GM18505 (cell line): ENCODE results near the gene ASB10.

ENCODE experiments used
- ATAC-seq: cut with Tn5 transposase; IDR thresholded peaks from one replicate; pipeline ENCODE4 v1.9.1; 2021; ENCODE audit not compliant: unreplicated experiment
- POLR2A ChIP-seq: IDR thresholded peaks from 4 replicates; pipeline ENCODE4 v1.6.1; 2011; ENCODE audit warnings: borderline replicate concordance; ENCODE audit not compliant: insufficient read depth, insufficient read length; ENCODE audit errors: extremely low read depth

Gene ASB10

DNA sequence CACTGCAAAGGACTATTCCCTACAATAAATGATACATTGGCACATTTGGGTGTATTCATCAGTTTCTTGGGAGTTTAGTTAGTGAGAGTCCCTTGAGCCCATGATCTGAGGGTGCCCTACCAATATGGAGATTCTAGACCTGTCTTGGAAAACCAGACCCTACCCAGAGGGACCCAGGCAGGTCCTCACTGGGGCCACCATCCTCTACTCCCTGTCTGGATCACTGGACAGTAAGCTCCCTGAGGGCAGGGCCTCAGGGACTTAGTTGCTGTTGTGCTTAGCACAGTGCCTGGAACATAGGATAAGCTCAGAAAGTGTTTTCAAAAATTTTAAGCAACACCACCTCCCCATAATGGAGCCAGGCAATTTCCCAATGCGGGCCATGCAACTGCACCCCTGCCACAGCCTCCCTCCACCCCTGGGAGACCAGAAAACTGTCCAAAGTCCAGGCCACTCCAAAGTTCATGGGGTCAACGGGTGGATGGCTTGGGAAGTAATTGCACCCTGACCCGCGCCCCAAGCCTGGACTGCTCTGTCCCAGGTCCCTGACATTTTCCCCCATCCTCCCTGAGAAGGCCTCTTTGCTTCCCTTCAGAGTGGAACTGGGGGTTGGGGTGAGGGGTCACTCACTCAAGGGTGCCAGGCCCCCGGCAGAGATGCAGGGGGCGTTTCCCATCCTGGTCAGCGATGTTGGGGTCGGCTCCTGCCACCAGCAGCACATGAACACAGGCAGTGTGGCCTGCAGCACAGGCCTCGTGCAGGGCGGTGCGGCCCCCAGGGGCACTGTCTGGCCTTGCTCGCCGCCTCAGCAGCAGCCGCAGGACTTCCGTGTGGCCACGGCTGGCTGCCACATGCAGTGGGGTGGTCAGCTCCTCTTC is 1.0 kb downstream of the ASB10 start:
- TF ChIP-seq POLR2A: no peak
- ATAC-seq: no peak

DNA sequence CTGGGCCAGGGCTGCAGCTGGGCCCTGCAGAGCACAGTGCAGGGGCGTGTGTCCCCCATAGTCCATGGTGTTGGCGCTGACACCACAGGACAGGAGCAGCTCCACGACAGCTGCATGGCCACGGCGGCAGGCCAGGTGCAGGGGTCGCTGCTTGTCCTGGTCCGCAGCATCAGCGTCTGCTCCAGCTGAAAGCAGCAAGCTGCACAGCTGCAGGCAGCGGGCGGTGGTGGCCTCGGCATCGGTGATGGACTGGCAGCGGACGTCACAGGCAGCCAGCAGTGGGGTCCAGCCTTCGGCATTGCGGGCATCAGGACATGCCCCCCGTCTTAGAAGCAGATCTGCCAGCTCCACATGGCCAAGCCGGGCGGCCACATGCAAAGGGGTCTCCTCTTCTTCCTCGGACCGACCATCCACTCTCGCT is 6.0 kb downstream of the ASB10 start:
- no peak for ATAC-seq
- no peak for TF ChIP-seq POLR2A

DNA sequence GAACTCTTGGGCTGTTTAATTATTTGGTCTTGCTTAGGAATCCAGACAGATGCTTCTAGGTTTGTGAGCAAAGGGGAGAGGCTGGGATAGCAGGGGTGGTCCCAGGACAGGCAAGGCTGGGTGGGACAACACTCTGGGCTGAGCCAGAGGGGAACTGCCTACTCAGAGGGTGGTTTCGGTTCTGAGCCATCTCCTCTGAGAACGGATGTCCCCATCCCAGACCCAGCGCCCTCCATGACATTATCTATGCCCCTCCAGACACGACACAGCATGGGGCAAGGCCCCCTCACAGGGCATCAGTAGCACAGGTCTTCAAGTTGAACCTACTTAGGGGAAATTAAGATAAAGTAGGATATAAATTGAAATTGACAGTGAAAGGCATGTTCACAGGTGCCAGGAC is 7.1 kb downstream of the ASB10 start:
- no peak for ATAC-seq
- TF ChIP-seq POLR2A: no peak

DNA sequence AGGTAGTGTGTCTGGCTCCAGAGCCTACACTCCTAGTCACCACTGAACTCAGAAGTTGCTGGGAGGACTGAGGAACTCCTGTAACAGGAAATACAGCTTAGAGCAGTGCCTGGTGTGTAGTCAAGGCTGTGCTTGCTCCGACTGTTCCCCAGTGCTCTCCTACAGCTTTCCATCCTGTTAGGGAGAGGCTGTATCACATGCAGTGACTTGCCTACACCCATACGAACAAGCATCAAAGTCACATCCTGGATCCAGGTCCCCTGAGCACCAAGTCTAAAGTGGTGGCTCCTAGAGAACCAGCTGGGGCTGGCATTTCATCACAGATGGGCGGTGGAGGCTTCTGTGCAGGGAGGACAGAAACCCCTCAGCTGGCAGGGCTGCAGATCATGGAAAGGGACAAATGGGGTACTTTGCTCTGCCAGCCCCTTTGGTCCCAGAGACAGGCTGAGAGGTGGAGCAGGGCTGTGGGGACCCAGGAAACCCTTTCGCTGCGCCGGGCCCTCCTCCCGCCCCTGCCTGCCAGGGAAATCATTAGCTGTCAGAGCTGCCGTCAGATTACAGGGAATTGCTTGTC is 7.7 kb downstream of the ASB10 start:
- no peak for ATAC-seq
- TF ChIP-seq POLR2A: no peak

DNA sequence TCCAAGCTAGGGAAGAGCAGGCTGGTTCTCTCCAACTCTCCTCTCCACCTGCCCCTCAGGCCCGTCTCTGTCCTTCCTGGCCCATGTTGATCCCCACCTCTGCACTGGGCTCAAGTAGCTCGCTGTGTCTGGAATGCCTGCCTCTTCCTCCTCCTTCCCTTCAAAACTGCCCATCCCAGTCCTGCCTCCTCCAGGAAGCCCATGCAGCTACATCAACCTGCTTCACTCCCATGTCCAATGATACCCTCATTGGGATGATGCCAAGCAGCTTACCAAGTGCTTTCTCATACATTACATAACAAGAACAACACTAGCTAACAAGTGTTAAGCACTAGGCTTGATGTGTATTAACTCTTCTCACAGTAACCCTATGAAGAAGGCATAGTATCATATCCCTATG is 8.2 kb downstream of the ASB10 start:
- TF ChIP-seq POLR2A: no peak
- no peak for ATAC-seq

DNA sequence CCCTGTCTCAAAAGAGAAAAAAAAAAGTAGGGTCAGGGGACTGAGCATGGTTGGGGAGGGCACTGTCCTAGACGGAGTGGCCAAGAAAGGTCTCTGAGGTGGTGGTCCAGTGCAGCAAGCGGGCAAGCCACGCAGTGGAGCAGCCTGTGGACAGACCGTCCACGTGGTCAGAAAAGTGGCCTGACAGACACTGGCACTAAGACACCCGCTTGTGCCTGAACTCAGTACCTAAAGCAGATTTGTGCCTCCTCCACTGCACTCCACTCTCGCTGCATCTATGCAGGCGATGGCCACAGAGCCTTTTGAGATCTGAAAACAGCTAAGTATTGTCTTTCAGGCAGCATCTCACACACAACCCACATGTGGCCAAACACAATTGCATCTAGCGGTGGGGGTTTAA is 8.8 kb downstream of the ASB10 start:
- no peak for ATAC-seq
- TF ChIP-seq POLR2A: no peak

DNA sequence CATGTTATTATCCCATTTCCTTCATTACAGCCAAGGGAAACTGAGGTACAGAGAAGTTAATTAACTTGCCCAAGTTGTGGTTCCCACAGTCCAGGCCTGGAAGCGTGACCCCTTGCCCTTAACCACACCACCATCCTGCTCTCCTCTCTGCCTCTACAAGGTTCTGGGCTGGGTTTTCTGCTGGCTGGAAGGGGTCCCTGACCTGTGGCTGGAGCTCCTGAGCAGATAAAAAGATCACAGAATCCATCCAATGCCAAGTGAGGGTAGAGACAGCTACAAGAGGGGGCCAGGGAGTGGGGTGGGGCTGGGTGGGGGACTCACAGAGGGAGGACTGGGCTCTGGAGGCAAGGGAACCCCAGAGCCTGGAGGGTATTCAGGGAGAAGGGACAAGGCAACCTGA is 9.7 kb downstream of the ASB10 start:
- no peak for TF ChIP-seq POLR2A
- no peak for ATAC-seq

DNA sequence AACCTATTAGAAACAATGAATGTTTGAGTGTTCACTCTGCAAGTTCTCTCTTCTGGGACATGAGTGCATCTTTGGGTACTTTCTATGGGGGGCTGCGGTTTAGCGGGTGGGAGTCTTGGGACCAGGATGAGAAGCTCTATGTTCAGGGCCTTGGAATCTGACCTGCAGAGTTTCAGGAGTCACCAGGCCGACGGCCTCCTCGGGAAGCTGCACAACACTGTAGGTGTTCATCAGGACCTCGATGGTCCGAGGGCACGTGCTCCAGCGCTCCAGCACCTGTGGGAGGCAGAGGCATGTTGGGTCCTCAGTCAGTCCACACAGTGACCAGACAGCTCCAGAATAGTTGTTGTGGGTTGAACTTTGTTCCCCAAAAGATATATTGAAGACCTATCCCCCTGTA is 10.6 kb downstream of the ASB10 start:
- TF ChIP-seq POLR2A: no peak
- ATAC-seq: no peak

DNA sequence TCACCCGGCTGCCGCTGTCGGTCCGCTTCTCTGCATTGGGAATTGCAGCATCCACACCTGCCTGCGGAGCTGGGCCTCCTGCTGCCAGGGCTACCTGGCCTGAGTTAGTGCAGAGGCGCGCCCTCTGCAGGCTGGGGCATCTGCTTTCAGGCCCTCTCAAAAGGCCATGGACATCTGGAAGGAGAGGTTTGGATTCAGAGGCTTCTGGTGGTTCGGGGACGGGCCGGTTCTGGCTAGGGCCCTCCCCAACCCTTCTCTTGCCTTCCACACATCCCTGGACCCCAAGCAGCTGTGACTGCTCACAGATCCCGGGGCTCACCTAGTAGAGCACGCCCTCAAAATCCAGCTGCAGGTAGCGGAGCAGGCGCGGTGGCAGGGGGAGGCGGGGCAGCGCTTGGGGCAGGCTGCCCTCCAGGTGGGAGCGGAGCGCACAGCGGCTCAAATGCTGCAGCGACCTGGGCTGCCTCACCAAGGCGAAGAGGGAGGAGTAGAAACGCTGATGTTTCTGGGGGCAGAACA is 11.2 kb downstream of the ASB10 start:
- TF ChIP-seq POLR2A: no peak
- no peak for ATAC-seq

DNA sequence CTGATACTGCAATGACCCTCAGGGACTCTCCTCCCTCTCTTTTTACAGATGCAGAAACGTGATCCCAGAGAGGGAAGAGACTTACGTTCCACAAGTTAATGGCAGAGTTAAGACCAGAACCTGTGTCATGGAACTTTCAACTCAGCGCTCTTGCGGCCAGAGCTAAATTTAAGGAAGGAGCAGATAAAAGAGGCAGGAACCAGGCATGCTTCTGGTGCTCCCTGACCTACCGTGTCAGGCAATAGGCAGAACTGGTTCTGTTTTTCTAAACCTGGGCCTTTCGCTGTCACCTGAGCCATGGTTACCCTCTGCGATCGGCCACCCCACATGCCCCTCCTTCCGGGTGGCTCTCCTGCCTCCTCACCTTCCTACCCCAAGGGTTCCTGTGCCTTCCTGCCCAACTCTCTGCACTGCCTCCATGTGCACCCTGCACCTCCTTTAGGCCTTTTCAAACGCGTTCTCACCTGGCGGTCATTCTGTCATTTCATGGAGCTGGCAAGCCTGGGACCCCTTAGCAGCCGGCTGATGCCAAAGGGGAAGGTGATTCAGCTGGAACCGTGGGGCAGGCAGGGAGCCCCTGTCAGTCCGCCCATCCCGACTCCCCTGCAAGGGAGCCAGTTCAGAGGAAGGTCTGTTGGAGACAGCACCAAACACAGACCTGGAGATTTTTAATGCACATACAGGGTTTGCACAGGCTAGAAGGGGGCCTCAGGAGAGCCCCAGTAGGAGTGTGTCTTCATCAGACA is 11.8 kb downstream of the ASB10 start:
- TF ChIP-seq POLR2A: no peak
- no peak for ATAC-seq

DNA sequence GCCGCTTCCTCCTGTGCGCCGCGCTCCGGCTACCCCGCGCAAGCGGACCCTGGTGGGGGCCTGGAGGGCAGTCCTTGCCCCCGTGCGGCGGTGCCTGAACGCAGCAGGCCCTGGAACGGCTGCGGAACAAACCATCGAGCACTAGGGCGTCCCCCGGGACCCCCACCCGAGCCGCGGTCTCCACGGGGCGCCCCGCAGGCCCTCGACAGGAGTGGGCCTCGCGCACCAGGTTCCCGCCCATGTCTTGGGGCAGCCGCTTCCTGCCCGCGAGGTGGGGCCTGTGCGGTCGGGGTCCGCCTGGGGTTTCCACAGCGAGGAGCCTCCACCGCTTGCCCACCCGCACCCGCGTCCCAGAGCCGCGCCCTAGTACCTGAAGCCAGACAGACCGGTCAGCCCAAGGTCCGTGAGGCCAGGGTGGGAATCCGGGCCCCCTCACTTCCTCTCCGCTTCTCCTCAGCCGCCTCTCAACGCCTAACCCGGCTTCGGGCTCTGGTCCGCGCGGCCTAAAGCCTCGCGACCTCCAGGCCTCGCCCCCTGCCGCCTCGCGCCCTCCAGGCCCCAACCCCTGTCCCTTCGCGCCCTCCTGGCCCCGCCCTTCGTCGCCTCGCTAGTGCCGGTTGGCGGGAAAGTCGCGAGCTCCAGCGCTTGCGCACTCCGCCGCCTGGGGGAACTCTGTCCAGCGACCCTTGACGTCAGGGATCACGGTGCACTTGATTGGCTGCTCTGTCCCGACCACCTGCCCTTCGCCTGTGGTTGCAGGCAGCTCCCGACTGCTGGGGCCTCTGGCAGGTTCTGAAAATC is 12.6 kb downstream of the ASB10 start:
- no peak for TF ChIP-seq POLR2A
- ATAC-seq: no peak

DNA sequence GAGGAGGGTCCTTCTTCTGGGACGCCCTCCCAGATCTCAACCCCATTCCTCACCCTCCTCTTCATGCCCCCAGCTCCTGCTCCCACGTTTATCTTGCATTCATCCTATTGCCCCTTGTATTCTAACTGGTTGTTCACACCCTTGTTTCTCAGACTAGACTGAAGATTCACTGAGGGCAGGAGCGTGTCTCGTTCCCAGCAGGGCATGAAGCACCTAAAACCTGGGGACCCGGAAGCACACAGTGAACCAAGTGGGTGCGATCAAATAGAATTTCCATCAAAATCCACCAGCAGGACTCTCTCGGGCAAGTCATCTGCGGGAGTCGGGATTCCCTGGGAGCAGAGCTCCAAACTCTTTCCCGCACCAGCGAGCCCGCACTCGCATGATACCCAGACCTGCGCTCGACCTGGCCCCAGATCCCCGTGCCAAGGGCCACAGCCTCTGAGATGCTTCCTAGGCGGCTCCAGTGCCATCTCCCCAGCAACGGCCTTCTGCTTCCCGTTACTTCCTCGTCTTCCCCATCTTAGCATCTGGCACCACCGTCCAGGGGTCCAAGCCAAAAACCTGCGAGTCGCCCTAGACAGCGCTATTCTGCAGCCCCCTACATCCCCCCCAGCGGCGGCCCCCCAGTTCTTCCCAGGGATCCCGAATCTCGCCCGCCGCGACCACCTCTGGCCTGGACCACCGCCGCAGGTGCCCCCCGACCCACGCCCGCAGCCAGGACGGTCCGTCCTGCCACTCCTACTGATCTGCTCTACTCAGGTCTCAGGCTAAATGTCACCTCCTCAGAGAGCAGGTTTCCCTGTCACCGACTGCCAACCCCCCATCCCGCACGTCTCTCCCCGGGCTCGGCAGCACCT is 13.4 kb downstream of the ASB10 start:
- TF ChIP-seq POLR2A: no peak
- ATAC-seq: no peak

DNA sequence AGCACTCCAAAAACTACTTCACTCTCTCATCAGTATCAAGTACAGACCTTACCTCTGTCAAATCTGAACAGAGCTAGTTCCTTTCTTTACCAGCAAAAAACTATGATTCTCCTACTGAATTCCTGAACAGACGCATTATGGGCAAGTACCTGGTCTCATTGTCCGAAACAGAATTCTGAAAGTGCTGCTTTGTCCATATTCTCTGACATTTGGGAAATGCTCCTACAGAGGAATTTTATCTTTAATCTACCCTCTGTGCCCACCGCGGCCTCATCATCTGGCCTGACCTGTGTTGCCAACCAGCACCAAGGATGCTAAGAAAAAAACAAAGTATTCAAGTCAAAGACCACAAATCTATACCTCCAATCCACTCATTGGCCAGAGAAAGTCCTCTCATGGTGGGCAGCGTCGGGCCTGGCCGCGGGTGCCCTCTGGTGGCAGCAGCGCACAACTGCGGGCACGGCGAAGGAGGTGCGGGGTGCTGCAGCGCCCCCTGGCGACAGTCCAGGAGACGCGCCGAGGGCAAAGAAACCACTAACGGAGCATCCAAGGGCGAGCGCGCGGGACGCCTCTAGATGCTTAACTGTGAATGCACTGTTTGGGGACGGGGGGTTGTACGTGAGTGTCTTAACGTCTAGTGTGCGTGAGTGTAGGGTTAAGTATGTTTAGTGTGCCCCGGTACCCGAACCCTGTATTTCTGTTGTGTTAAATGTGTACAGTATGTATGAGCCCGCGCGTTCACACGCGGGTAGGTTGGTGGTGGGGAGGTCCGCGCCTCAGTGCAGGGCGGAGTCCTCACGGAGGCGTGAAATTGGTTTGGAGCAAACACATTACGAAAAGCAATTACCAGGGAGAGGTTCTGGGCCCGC is 14.5 kb downstream of the ASB10 start:
- TF ChIP-seq POLR2A: no peak
- ATAC-seq: peak; percentile 66
